Activated CD4-positive, alpha-beta T cell treated with anti-CD3 and anti-CD28 coated beads, Interleukin-2, amount 50 U/mL, for 24 hours (primary cell): ENCODE measurements around the gene S100A5.
"Not testable (repeated sequence)": the region's sequence is repeated elsewhere in the genome, so short reads cannot be mapped to it uniquely, and the experiment has no call there.

ENCODE experiments used
- DNase-seq, 2 donors: peaks; one replicate each; pipeline ENCODE4 v3.0.0-alpha.2; 2020; ENCODE audit warnings: low read depth in 1 of 2, low spot score in 1 of 2

S100A5 gene

DNA sequence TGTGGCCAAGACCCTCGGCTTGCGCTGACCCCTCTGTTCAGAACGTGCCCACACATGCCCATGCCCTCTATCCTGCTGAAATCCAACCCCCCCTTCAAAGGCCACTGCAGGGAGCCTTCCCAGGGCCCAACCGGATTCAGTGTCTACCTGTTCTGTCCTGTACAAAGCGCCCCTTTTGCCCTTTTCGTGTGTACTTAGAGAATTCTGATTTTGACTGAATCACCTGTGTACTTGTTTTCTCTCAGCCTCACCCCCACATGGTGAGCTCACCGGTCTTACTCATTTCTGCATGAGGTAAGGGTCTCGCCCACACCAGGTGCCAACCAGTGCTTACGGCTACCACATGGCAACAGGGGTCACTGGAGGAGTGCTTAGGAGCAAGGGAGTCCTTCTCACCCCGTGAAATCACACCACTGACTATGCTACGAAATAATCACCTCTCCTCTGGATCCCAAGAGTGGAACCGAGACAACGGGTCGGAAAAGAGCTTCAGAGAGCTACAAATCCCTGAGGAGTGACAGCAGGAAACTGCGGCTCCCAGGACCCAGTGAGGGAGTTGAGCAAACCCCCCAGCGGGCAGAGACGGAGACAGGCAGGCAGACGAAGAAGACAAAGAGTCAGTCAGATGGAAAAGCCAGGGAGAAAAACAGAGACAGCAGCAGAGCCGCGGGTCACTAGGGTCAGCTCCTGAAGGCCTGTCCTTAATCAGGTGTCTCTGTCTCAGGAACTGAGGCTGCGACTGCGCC, 27.1 kb upstream of the S100A5 start:
- peak; percentile 9 to 33 for DNase-seq

DNA sequence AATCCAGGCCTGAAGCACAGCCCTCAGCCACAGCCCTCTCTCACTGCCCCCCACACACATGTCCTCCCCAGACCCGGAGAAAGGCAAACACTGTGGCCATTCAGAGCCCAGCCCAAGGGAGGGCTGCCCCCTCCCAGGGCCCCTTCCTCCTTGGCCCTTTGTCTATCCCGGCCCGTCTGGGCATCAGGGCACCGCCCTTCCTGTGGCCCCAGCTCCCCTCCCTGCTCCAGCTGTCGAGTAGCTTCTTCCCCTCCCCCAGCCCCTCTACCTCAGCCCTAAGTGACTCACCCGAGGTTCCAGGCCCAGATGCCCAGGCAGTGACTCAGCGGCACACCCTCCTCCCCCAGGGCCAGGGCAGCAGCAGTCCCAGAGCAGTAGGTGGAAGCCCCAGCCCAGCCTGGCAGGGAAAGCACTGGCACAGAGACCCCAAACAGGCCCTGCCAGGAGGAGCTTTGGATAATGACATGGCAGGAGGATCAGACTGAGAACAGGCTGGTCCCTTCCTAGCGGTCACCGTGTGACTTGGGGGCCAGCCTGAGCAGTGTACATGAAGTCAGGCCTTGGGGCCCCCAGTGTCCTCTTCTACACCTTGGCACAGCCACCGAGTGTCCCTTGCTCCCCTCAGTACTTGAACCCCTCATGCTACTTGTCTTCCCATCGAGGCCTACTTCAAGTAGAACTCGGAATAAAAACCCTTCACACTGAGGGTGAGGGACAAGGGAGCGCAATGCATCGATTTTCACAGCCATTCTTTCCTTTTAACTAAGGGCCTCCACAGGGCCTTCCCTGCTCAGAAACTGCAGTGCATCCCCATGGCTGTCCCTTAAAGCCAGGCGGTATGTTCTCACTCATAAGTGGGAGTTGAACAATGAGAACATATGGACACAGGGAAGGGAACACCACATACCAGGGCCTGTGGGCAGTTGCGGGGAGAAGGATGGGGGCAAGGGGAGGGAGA, 26.0 kb upstream of the S100A5 start:
- DNase-seq: peak; percentile 61 to 86

DNA sequence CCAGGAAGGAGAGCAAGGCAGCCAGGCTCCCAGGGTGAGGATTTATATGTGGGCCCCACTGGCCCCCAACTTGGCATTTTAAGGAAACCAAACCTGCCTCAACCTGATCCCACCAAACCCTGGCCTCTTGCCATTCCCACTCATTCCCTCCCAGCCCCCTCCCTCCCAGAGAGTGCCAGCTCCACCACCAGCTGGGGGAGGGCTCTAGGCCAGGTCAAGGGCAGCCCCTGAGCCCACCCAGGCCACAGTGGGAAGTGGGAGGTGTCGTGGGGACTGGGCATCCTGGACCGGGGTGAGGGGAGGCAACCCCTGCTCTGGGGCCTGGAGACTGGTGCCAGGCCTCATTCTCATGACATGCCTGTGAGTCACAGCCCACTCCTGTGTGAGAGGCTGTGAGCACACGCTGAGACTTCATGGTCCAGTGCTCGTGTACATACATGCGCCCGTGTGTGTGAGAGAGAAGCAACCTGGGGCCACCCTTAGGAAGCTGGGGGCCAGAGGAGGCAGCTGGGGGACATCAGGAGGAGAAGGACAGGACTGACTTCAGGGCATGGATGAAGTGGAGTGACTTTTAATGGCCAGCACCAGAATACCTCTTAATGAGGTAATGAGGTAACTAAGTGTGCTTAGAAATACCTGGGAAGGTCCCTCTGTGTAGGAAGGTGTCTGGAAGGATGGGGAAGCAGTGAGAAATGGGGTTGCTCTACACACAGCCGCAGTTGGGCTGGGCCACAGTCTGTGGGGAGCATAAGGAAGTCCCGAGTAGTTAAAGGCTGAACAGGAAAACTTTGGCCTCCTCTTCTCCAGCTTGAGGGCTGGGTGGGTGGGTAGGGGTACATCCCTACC, 25.0 kb upstream of the S100A5 start, which contains the start of gene S100A2:
TSS of gene S100A2 (minus strand) at position 316 of the 846 bp plus-strand sequence. CDS start 1,967 bp downstream, outside the sequence.
- DNase-seq: peak in 1 of 2 donors; percentile 17

- no peak for DNase-seq
These were observed 23.3 kb upstream of the S100A5 start for GRCh38 chr1:153563991-153564390.

- no peak for DNase-seq
These were observed 22.8 kb upstream of the S100A5 start for GRCh38 chr1:153563483-153563901.

DNA sequence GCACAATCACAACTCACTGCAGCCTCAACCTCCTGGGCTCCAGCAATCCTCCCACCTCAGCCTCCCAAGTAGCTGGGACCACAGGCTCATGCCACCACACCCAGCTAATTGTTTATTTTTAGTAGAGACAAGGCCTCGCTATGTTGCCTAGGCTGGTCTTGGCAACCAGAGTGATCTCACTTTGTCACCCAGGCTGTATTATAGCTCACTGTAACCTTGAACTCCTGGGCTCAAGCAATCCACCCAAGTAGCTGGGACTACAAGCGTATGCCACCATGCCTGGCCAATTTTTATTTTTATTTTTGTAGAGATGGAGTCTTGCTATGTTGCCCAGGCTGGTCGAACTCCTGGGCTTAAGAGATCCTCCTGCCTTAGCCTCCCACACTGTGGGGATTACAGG, 21.3 kb upstream of the S100A5 start:
- DNase-seq: not testable (repeated sequence)

GRCh38 chr1:153561466-153561985, 20.8 kb upstream of the S100A5 start:
- DNase-seq: no peak

DNA sequence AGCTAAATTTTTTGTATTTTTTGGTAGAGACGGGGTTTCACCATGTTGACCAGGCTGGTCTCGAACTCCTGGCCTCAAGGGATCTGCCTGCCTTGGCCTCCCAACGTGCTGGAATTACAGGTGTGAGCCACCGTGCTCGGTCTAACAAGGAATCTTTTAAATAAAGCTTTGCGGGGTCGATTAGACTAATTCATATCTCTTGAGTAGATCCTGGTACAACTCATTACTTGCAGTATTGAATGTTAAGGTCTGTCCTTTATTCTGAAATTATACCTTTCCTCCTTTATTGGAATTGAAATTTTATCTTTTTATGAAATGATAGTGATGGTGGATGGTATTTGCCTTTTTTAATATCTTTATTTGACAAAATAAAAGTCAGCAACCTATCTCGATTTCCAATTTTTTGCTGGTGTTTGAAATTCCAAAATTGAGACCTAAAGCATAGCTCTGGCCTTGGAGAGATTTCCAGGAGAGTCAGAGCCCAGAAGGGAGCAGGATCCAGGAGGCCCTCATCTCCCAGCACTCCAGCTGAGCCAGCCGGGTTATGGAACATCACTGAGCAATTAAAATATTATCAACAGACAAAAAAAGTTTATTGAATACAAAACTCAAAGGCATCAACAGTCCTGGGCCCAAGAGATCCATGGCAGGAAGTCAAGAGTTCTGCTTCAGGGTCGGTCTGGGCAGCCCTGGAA, 20.2 kb upstream of the S100A5 start:
- DNase-seq: no peak

DNA sequence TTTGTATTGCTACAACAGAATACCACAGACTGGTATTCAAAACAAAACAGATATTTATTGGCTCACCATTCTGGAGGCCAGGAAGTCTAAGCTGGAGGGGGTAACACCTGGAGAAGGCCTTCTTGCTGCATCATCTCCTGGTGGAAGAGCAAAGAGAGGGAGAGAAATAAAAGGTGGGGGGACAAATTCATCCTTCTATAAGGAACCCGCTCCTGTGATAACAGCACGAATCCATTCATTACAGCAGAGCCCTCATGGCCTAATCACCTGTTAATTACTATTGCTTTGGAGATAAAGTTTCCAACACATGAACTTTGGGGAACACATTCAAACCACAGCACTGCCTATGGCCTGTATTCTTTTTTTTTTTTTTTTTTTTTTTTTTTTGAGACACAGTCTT, 19.5 kb upstream of the S100A5 start:
- DNase-seq: no peak

DNA sequence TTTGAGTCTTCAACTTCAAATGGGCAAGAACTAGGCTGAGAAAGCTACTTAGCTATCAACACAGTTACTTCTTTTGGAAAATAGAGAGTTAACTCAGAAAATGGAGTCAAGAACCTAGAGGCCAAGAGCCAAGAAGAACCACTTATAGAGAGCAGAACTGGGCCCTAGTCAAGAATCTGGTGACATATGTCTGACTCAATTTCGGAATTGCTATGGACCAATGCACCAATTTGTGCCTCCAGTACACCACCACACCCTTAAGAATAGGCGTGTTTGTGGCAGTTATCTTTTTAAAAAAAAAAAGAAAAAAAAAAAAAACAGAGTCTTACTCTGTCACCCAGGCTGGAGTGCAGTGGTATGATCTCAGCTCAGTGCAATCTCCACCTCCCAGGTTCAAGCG, 17.1 kb upstream of the S100A5 start:
- no peak for DNase-seq

GRCh38 chr1:153556348-153556747, 15.6 kb upstream of the S100A5 start:
- DNase-seq: no peak

DNA sequence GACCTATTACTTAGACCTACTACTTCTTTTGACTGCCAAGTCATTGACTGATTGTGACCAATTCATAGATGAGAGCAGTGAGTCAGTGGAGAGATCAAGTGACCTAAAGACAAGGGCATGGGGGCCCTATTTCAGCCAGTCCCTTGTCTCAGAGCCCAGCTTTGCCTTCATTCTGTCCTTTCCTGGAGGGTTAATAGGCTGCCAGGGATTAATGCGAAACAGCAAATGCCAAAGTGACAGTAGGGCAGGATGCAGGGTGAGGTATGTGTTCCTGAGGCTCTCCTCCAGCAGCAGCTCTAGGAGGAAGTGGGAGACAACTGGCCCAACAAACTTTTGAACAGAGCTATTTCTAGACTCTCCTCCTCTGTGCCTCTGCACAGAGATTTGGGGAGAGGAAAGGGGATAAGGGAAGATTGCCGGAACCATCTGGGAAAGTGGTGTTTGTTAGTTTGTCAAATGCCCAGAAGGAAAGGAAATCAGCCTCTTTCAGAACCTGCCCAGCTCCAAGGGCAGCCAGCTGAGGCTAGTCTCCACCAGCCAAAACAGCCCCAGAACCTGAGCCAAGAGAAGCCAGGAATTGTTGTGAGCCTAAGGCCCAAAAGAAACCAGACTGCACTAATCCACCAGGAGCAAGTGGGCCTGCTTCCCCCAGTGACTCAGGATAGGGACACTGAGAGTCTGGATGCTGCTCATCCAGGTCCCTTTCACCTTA, 13.3 kb upstream of the S100A5 start:
- no peak for DNase-seq

DNA sequence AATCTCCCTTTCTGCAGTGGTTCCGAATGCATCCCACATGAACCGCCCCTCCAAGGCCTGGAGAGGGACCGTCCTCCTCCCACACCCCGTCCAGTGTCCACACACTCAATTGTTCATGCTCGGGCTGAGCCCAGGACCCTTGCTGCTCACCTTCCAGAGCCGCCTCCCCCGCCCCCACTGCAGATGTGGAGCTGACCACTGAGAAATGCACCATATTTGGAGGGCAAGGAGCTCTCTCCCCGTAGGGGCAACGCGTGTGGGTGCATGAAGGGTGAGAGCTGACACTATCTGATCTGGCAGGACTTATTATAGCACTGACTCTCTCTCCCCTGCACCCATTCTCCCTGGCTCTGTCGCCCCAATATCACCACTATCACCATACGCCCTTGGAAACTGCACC, 12.4 kb upstream of the S100A5 start:
- no peak for DNase-seq

GRCh38 chr1:153552335-153552734, 11.6 kb upstream of the S100A5 start:
- DNase-seq: no peak

GRCh38 chr1:153550827-153551500, 10.2 kb upstream of the S100A5 start:
- no peak for DNase-seq

GRCh38 chr1:153550398-153550758, 9.6 kb upstream of the S100A5 start:
- DNase-seq: no peak

DNA sequence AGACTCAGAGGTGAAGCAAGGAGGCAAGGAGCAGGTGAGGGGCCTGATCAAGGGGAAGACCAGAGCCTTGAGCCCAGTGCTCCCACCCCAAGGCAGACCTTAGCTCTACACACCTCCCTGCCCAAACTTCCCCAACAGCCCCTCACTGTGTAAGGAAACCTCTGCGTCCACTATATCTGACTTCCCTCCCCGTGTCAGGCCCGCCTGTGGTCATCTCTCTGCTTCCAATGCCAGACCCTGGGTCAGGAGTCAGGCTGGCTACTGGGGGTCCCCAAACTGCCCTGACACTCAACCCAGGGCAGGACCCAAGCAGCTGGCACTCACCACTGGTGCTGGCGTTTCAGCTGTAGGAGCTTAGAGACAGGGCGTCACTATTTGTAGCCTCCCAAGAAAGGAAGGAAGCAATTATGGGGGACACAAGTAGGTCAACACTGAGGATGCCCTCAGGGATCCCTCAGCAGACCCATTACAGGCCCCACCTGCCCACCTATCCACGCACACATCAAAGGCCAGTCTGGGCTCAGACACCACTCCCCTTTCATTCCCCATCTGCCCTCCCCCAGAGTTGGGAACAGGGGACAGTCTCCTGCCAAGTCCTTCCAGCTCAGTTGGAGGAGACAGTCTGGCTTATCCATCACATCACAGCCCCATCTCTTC, 9.1 kb upstream of the S100A5 start:
- no peak for DNase-seq
